Adipocyte (in vitro differentiated cells): Measurements from ENCODE around the gene PEX26.
A peak's percentile ranks its signal among the peaks of the same experiment; 100 is the strongest.
"Not testable (repeated sequence)": the region's sequence is repeated elsewhere in the genome, so short reads cannot be mapped to it uniquely, and the experiment has no call there.

ENCODE experiments used
- DNase-seq: peaks from one replicate; pipeline ENCODE4 v3.0.0-alpha.2; 2015; ENCODE audit warnings: low read depth
- H3K27me3 ChIP-seq: replicated peaks from 2 replicates; pipeline ENCODE4 v1.7.0; 2013; ENCODE audit warnings: mild to moderate bottlenecking, low read length, moderate library complexity; ENCODE audit not compliant: control insufficient read depth, insufficient read depth
- H3K36me3 ChIP-seq: 2 replicates; pipeline ENCODE4 v1.7.0; 2013; ENCODE audit warnings: low read length, mild to moderate bottlenecking, moderate library complexity; ENCODE audit not compliant: control insufficient read depth, insufficient read depth, severe bottlenecking
- H3K4me1 ChIP-seq: 2 replicates; pipeline ENCODE4 v1.7.0; 2013; ENCODE audit warnings: mild to moderate bottlenecking, low read length, moderate library complexity; ENCODE audit not compliant: control insufficient read depth, insufficient read depth
- H3K4me3 ChIP-seq: 2 replicates; pipeline ENCODE4 v1.7.0; 2013; ENCODE audit warnings: mild to moderate bottlenecking, low read length, moderate library complexity
- H3K9ac ChIP-seq: 2 replicates; pipeline ENCODE4 v1.7.0; 2013; ENCODE audit warnings: mild to moderate bottlenecking, low read length, moderate library complexity
- H3K9me3 ChIP-seq: 2 replicates; pipeline ENCODE4 v1.7.0; 2013; ENCODE audit warnings: mild to moderate bottlenecking, low read length, moderate library complexity; ENCODE audit not compliant: control insufficient read depth

Gene PEX26

GRCh38 chr22:18044548-18045271 lies 33.1 kb upstream of the PEX26 start:
- no peak for DNase-seq
- H3K4me3 ChIP-seq, result no peak overlapping the region

GRCh38 chr22:18045794-18046193 lies 32.0 kb upstream of the PEX26 start:
- no peak overlapping the region for H3K4me3 ChIP-seq
- H3K9ac ChIP-seq, result no peak overlapping the region
- no peaks in the 10 kb centered on the region for H3K9me3 ChIP-seq
- H3K36me3 ChIP-seq, result no peaks in the 10 kb centered on the region
- DNase-seq, result no peak
- no peaks in the 10 kb centered on the region for H3K27me3 ChIP-seq
- peaks cover 30% of the 10 kb centered on the region for H3K4me1 ChIP-seq

More at GRCh38 chr22:18044548-18045271, 33.1 kb upstream of the PEX26 start:
- H3K27me3 ChIP-seq, result no peaks in the 10 kb centered on the region
- no peaks in the 10 kb centered on the region for H3K9me3 ChIP-seq
- peaks cover 34% of the 10 kb centered on the region for H3K4me1 ChIP-seq
- H3K36me3 ChIP-seq, result no peaks in the 10 kb centered on the region
- H3K9ac ChIP-seq, result peak overlapping the region; percentile 24

- Histone ChIP-seq H3K4me1 (peaks cover 21% of the 10 kb centered on the region), H3K9me3 (no peaks in the 10 kb centered on the region), H3K9ac (peak overlapping the region; percentile 4), H3K27me3 (no peaks in the 10 kb centered on the region), H3K36me3 (no peaks in the 10 kb centered on the region), H3K4me3 (peak overlapping the region; percentile 28)
- no peak for DNase-seq
Observed at GRCh38 chr22:18048041-18048440, 29.7 kb upstream of the PEX26 start.

- peak overlapping the region; percentile 28 for H3K4me3 ChIP-seq
- DNase-seq, result peak; percentile 89
- no peaks in the 10 kb centered on the region for H3K36me3 ChIP-seq
- peaks cover 17% of the 10 kb centered on the region for H3K4me1 ChIP-seq
- peak overlapping the region; percentile 4 for H3K9ac ChIP-seq
- no peaks in the 10 kb centered on the region for H3K27me3 ChIP-seq
- no peaks in the 10 kb centered on the region for H3K9me3 ChIP-seq
Observed at GRCh38 chr22:18048441-18048898, 29.3 kb upstream of the PEX26 start.

- H3K9me3 ChIP-seq, result no peaks in the 10 kb centered on the region
- H3K9ac ChIP-seq, result no peak overlapping the region
- no peaks in the 10 kb centered on the region for H3K36me3 ChIP-seq
- peaks cover 2% of the 10 kb centered on the region for H3K4me1 ChIP-seq
- DNase-seq, result no peak
- no peaks in the 10 kb centered on the region for H3K27me3 ChIP-seq
- H3K4me3 ChIP-seq, result no peak overlapping the region
Observed at GRCh38 chr22:18050065-18050464, 27.7 kb upstream of the PEX26 start.

GRCh38 chr22:18051113-18051512 lies 26.7 kb upstream of the PEX26 start:
- not testable (repeated sequence) for H3K4me3 ChIP-seq, H3K36me3 ChIP-seq, H3K9me3 ChIP-seq, H3K4me1 ChIP-seq, H3K9ac ChIP-seq, DNase-seq, H3K27me3 ChIP-seq

GRCh38 chr22:18053216-18053946 lies 24.4 kb upstream of the PEX26 start:
- not testable (repeated sequence) for DNase-seq, H3K4me3 ChIP-seq, H3K27me3 ChIP-seq, H3K9ac ChIP-seq, H3K9me3 ChIP-seq, H3K36me3 ChIP-seq
- peaks cover 28% of the 10 kb centered on the region for H3K4me1 ChIP-seq

- peaks cover 29% of the 10 kb centered on the region for H3K4me1 ChIP-seq
- no peaks in the 10 kb centered on the region for H3K36me3 ChIP-seq
- H3K9ac ChIP-seq, result peak overlapping the region; percentile 50
- no peak overlapping the region for H3K4me3 ChIP-seq
- H3K27me3 ChIP-seq, result no peaks in the 10 kb centered on the region
- no peak for DNase-seq
- no peaks in the 10 kb centered on the region for H3K9me3 ChIP-seq
Observed at GRCh38 chr22:18055619-18056160, 22.1 kb upstream of the PEX26 start.

- no peaks in the 10 kb centered on the region for H3K36me3 ChIP-seq
- peaks cover 34% of the 10 kb centered on the region for H3K4me1 ChIP-seq
- H3K9me3 ChIP-seq, result no peaks in the 10 kb centered on the region
- H3K27me3 ChIP-seq, result no peaks in the 10 kb centered on the region
- peak; percentile 81 for DNase-seq
- H3K4me3 ChIP-seq, result no peak overlapping the region
- peak overlapping the region; percentile 51 for H3K9ac ChIP-seq
Observed at GRCh38 chr22:18056161-18056666, 21.6 kb upstream of the PEX26 start.

- H3K9ac ChIP-seq, result peak overlapping the region; percentile 51
- H3K4me1 ChIP-seq, result peaks cover 39% of the 10 kb centered on the region
- H3K36me3 ChIP-seq, result no peaks in the 10 kb centered on the region
- DNase-seq, result no peak
- no peak overlapping the region for H3K4me3 ChIP-seq
- no peaks in the 10 kb centered on the region for H3K9me3 ChIP-seq
- no peaks in the 10 kb centered on the region for H3K27me3 ChIP-seq
Observed at GRCh38 chr22:18056807-18057474, 20.8 kb upstream of the PEX26 start.
